HepG2 (cell line): ENCODE results near the gene NEURL2. TPM values are rescaled to one million over a fixed set of nuclear protein-coding genes. Genes with fewer than 3 reads are reported as not detected.

ENCODE experiments used
- ADNP ChIP-seq: sonication (generic); formaldehyde crosslinking; IDR thresholded peaks from 2 replicates; pipeline ENCODE4 v1.4.0; 2020; ENCODE audit warnings: missing genetic modification reagents
- ARID3A ChIP-seq: IDR thresholded peaks from 2 replicates; pipeline ENCODE4 v1.6.1; 2012; ENCODE audit warnings: low read depth, low read length, improper control_type of control experiment
- BRCA1 ChIP-seq: sonication (generic); formaldehyde crosslinking; IDR thresholded peaks from 2 replicates; pipeline ENCODE4 v1.4.0; 2020; ENCODE audit warnings: missing genetic modification reagents
- NFKBIZ ChIP-seq: IDR thresholded peaks from 2 replicates; pipeline ENCODE4 v1.6.1; 2018; ENCODE audit warnings: missing genetic modification reagents, missing compliant biosample characterization
- SP2 ChIP-seq: sonication (generic); formaldehyde crosslinking; IDR thresholded peaks from 2 replicates; pipeline ENCODE4 v1.5.1; 2020; ENCODE audit warnings: mild to moderate bottlenecking, missing genetic modification reagents
- ZFP91 ChIP-seq: sonication (generic); formaldehyde crosslinking; IDR thresholded peaks from 2 replicates; pipeline ENCODE4 v1.9.0; 2022; ENCODE audit warnings: missing genetic modification reagents, mild to moderate bottlenecking, borderline replicate concordance
- ZNF121 ChIP-seq: sonication (generic); formaldehyde crosslinking; IDR thresholded peaks from 2 replicates; pipeline ENCODE4 v1.5.0; 2020; ENCODE audit warnings: mild to moderate bottlenecking, missing genetic modification reagents
- ZNF205 ChIP-seq: IDR thresholded peaks from 2 replicates; pipeline ENCODE4 v1.6.1; 2018; ENCODE audit warnings: missing biosample characterization, missing genetic modification reagents
- ZNF24 ChIP-seq: fragments of 450-650 bp; IDR thresholded peaks from 2 replicates; pipeline ENCODE4 v1.6.1; 2017; ENCODE audit warnings: antibody characterized with exemption, mild to moderate bottlenecking
- ZNF761 ChIP-seq: sonication (generic); formaldehyde crosslinking; conservative IDR thresholded peaks from 2 replicates; pipeline ENCODE4 v1.4.0; 2020; ENCODE audit warnings: mild to moderate bottlenecking, missing genetic modification reagents
- ZSCAN29 ChIP-seq: sonication (generic); formaldehyde crosslinking; conservative IDR thresholded peaks from 2 replicates; pipeline ENCODE4 v1.4.0; 2020; ENCODE audit warnings: mild to moderate bottlenecking, missing genetic modification reagents
- polyA plus RNA-seq, 8 experiments: library from polyadenylated mRNA; depleted of rRNA in 3 of 8; stranded (reverse) in 7 of 8; unstranded in 1 of 8; fragments of >200 nt; fragmentation: Illumina TruSeq in 4 of 8; extraction: Trizol in 4 of 8; gene quantifications; 2 replicates each; pipeline versions ENCODE4 v1.2.1 to v1.2.3, GENCODE V29; 2011 to 2016; ENCODE audit warnings: low read depth in 4 of 8, missing spikeins in 1 of 8, mixed read lengths in 1 of 8; ENCODE audit not compliant: insufficient read depth in 1 of 8
- total RNA-seq, 5 experiments: library from RNA; depleted of rRNA; stranded (reverse); fragments of >200 nt; fragmentation: Illumina TruSeq; extraction: Trizol; gene quantifications; 2 replicates each; pipeline ENCODE4 v1.2.3, GENCODE V29; 2016; ENCODE audit warnings: low read depth in 1 of 5
- TF ChIP-seq, protein P1 (sequence below): sonication (generic); formaldehyde crosslinking; IDR thresholded peaks from 2 replicates; pipeline ENCODE4 v1.4.0; 2020; ENCODE audit warnings: missing genetic modification reagents
- TF ChIP-seq, protein P2 (sequence below), 2 experiments: sonication (generic) in 1 of 2; formaldehyde crosslinking in 1 of 2; IDR thresholded peaks; 2 replicates each; pipeline versions ENCODE4 v1.6.1 to v1.9.0; 2014 to 2022; ENCODE audit warnings: antibody characterized with exemption in 1 of 2, borderline replicate concordance in 1 of 2, inconsistent platforms in 1 of 2, low read depth in 1 of 2, missing genetic modification reagents in 1 of 2

The NEURL2 gene
- total and polyA plus RNA-seq, 2 of the 13 experiments (the other 11 are each of a cell fraction or from before 2014, with no cell fraction given) = 7.2 to 9.7 TPM

GRCh38 chr20:45925821-45926506 is 35.0 kb upstream of the NEURL2 start (continued):
- TF ChIP-seq, protein P1, sequence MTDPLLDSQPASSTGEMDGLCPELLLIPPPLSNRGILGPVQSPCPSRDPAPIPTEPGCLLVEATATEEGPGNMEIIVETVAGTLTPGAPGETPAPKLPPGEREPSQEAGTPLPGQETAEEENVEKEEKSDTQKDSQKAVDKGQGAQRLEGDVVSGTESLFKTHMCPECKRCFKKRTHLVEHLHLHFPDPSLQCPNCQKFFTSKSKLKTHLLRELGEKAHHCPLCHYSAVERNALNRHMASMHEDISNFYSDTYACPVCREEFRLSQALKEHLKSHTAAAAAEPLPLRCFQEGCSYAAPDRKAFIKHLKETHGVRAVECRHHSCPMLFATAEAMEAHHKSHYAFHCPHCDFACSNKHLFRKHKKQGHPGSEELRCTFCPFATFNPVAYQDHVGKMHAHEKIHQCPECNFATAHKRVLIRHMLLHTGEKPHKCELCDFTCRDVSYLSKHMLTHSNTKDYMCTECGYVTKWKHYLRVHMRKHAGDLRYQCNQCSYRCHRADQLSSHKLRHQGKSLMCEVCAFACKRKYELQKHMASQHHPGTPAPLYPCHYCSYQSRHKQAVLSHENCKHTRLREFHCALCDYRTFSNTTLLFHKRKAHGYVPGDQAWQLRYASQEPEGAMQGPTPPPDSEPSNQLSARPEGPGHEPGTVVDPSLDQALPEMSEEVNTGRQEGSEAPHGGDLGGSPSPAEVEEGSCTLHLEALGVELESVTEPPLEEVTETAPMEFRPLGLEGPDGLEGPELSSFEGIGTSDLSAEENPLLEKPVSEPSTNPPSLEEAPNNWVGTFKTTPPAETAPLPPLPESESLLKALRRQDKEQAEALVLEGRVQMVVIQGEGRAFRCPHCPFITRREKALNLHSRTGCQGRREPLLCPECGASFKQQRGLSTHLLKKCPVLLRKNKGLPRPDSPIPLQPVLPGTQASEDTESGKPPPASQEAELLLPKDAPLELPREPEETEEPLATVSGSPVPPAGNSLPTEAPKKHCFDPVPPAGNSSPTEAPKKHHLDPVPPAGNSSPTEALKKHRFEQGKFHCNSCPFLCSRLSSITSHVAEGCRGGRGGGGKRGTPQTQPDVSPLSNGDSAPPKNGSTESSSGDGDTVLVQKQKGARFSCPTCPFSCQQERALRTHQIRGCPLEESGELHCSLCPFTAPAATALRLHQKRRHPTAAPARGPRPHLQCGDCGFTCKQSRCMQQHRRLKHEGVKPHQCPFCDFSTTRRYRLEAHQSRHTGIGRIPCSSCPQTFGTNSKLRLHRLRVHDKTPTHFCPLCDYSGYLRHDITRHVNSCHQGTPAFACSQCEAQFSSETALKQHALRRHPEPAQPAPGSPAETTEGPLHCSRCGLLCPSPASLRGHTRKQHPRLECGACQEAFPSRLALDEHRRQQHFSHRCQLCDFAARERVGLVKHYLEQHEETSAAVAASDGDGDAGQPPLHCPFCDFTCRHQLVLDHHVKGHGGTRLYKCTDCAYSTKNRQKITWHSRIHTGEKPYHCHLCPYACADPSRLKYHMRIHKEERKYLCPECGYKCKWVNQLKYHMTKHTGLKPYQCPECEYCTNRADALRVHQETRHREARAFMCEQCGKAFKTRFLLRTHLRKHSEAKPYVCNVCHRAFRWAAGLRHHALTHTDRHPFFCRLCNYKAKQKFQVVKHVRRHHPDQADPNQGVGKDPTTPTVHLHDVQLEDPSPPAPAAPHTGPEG = no peak; the same call in 1 of the 2 replicates
- TF ChIP-seq ADNP (CRISPR knock-in tag) (0 out of 2 replicates have a peak, but pooled peaks have one; percentile 4), ZNF121 (no peak), ZFP91 (no peak; the same call in 1 of the 2 replicates), ZNF761 (CRISPR knock-in tag) (no peak), ZNF205 (CRISPR knock-in tag) (no peak), ARID3A (no peak), BRCA1 (CRISPR knock-in tag) (peak; percentile 80; the same call in 1 of the 2 replicates), SP2 (CRISPR knock-in tag) (no peak), ZNF24 (no peak), NFKBIZ (CRISPR knock-in tag) (no peak), ZSCAN29 (CRISPR knock-in tag) (no peak)
- TF ChIP-seq, protein P2, sequence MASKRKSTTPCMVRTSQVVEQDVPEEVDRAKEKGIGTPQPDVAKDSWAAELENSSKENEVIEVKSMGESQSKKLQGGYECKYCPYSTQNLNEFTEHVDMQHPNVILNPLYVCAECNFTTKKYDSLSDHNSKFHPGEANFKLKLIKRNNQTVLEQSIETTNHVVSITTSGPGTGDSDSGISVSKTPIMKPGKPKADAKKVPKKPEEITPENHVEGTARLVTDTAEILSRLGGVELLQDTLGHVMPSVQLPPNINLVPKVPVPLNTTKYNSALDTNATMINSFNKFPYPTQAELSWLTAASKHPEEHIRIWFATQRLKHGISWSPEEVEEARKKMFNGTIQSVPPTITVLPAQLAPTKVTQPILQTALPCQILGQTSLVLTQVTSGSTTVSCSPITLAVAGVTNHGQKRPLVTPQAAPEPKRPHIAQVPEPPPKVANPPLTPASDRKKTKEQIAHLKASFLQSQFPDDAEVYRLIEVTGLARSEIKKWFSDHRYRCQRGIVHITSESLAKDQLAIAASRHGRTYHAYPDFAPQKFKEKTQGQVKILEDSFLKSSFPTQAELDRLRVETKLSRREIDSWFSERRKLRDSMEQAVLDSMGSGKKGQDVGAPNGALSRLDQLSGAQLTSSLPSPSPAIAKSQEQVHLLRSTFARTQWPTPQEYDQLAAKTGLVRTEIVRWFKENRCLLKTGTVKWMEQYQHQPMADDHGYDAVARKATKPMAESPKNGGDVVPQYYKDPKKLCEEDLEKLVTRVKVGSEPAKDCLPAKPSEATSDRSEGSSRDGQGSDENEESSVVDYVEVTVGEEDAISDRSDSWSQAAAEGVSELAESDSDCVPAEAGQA (IDR thresholded peaks at IDR 0.05; ENCODE audit: low read depth) = 0 out of 2 replicates have a peak, but pooled peaks have one; percentile 46
- TF ChIP-seq, protein P2 (CRISPR knock-in tag; IDR thresholded peaks at IDR 0.05; ENCODE audit: borderline replicate concordance) = no peak
